HepG2 (cell line): Measurements from ENCODE around the gene CNEP1R1. TPM values are rescaled to one million over a fixed set of nuclear protein-coding genes. Genes with fewer than 3 reads are reported as not detected.
A peak's percentile ranks its signal among the peaks of the same experiment; 100 is the strongest.

Experiments used
- ATF7 ChIP-seq, 2 experiments: fragments of 450-650 bp in 1 of 2; sonication (generic) in 1 of 2; formaldehyde crosslinking in 1 of 2; IDR thresholded peaks; 2 replicates each; pipeline versions ENCODE4 v1.4.0 to v1.6.1; 2016 to 2020; ENCODE audit warnings: antibody characterized with exemption in 1 of 2, mild to moderate bottlenecking in 1 of 2, missing genetic modification reagents in 1 of 2
- CREB1 ChIP-seq, 2 experiments: fragments of 450-650 bp in 1 of 2; IDR thresholded peaks; 2 replicates each; pipeline ENCODE4 v1.6.1; 2016 to 2017; ENCODE audit warnings: control low read depth in 1 of 2, mild to moderate bottlenecking in 1 of 2, missing compliant biosample characterization in 1 of 2, missing genetic modification characterization in 1 of 2
- DDIT3 ChIP-seq: sonication (generic); formaldehyde crosslinking; IDR thresholded peaks from 2 replicates; pipeline ENCODE4 v1.4.0; 2020; ENCODE audit warnings: mild to moderate bottlenecking, missing genetic modification reagents
- ELF4 ChIP-seq: sonication (generic); formaldehyde crosslinking; IDR thresholded peaks from 2 replicates; pipeline ENCODE4 v1.5.0; 2020; ENCODE audit warnings: missing genetic modification reagents, mild to moderate bottlenecking, moderate library complexity, borderline replicate concordance
- FOSL2 ChIP-seq: sonication (generic); formaldehyde crosslinking; IDR thresholded peaks from 2 replicates; pipeline ENCODE4 v1.4.0; 2020; ENCODE audit warnings: missing genetic modification reagents
- GFI1 ChIP-seq: sonication (generic); formaldehyde crosslinking; IDR thresholded peaks from 2 replicates; pipeline ENCODE4 v1.5.0; 2020; ENCODE audit warnings: missing genetic modification reagents, mild to moderate bottlenecking, borderline replicate concordance
- NFIB ChIP-seq: sonication (generic); formaldehyde crosslinking; IDR thresholded peaks from 2 replicates; pipeline ENCODE4 v1.9.0; 2021; ENCODE audit warnings: missing genetic modification reagents, mild to moderate bottlenecking, borderline replicate concordance
- PAF1 ChIP-seq: IDR thresholded peaks from 2 replicates; pipeline ENCODE4 v1.6.1; 2016; ENCODE audit warnings: missing genetic modification reagents, missing compliant biosample characterization
- SIN3B ChIP-seq: fragments of 150-350 bp; IDR thresholded peaks from 2 replicates; pipeline ENCODE4 v1.6.1; 2014; ENCODE audit warnings: low read length
- THYN1 ChIP-seq: sonication (generic); formaldehyde crosslinking; IDR thresholded peaks from 2 replicates; pipeline ENCODE4 v1.8.1; 2023; ENCODE audit warnings: low read depth, mild to moderate bottlenecking, moderate library complexity, missing genetic modification reagents, borderline replicate concordance
- ZBTB33 ChIP-seq: sonication (generic); formaldehyde crosslinking; IDR thresholded peaks from 2 replicates; pipeline ENCODE4 v1.4.0; 2020; ENCODE audit warnings: missing genetic modification reagents
- ZBTB4 ChIP-seq: sonication (generic); formaldehyde crosslinking; IDR thresholded peaks from 2 replicates; pipeline ENCODE4 v1.4.0; 2020; ENCODE audit warnings: missing genetic modification reagents, mild to moderate bottlenecking, borderline replicate concordance
- polyA plus RNA-seq, 8 experiments: library from polyadenylated mRNA; depleted of rRNA in 3 of 8; stranded (reverse) in 7 of 8; unstranded in 1 of 8; fragments of >200 nt; fragmentation: Illumina TruSeq in 4 of 8; extraction: Trizol in 4 of 8; gene quantifications; 2 replicates each; pipeline versions ENCODE4 v1.2.1 to v1.2.3, GENCODE V29; 2011 to 2016; ENCODE audit warnings: low read depth in 4 of 8, missing spikeins in 1 of 8, mixed read lengths in 1 of 8; ENCODE audit not compliant: insufficient read depth in 1 of 8
- total RNA-seq, 5 experiments: library from RNA; depleted of rRNA; stranded (reverse); fragments of >200 nt; fragmentation: Illumina TruSeq; extraction: Trizol; gene quantifications; 2 replicates each; pipeline ENCODE4 v1.2.3, GENCODE V29; 2016; ENCODE audit warnings: low read depth in 1 of 5

Gene CNEP1R1
- total and polyA plus RNA-seq, 2 of the 13 experiments (the other 11 are each of a cell fraction or from before 2014, with no cell fraction given) = 23.6 to 26.8 TPM

- TF ChIP-seq ZBTB33 (CRISPR knock-in tag) (no peak), ELF4 (CRISPR knock-in tag) (no peak), GFI1 (CRISPR knock-in tag) (no peak), ATF7 (IDR thresholded peaks at IDR 0.05) (peak; percentile 92), ATF7 (CRISPR knock-in tag; IDR thresholded peaks at IDR 0.05) (no peak), FOSL2 (no peak), CREB1 (IDR thresholded peaks at IDR 0.05) (peak; percentile 92), CREB1 (CRISPR knock-in tag; IDR thresholded peaks at IDR 0.05) (no peak), SIN3B (no peak), ZBTB4 (no peak), DDIT3 (no peak), NFIB (CRISPR knock-in tag) (no peak), PAF1 (CRISPR knock-in tag) (no peak), THYN1 (CRISPR knock-in tag) (no peak)
Measured at GRCh38 chr16:49978569-49979326, 46.3 kb upstream of the CNEP1R1 start (continued).
